ENCODE results near the gene JAKMIP3. TPM values are rescaled to one million over a fixed set of nuclear protein-coding genes. Genes with fewer than 3 reads are reported as not detected.
A peak's percentile ranks its signal among the peaks of the same experiment; 100 is the strongest.

The JAKMIP3 gene
- total RNA-seq, 1 experiment from 2014 or later = 0.51 TPM

DNA sequence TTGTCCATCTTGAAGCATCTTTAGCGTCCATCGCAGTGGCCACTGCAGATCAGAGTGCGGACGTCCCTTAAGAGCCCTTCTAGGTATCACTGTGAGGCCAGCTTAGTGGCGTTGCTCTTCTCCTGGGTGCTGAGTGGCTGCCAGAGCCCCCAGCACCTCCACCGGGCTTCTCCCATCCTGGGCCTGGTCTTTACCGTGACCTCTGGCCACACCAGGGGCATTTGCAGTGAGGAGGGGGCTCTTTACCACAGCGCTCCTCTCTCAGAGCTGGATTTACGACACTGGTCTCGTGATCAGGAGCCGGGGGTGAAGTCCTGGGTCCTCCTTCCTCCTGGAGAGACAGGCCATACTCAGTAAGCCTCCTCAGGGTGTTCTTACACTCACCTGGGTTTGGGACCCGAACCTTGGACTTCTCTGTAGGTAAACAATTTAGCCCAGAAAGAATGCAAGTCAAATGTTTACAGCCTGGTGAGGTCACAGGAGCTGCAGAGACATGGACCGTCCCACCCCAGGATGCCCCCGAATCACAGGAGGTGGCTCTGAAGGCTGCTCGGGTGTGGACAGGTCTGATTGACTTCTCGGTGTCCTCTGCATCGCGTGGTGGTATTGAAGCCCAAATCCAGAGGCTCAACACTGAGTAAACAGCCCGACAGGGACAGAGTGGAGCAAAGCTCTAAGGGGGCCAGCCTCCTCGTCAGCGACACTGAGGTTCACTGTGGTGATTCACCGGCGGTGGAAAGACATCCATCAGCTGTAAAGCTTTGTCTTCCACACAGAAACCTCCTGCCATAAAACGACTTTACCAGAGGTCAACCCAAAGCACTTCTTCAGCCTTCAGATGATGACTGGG is 33.0 kb downstream of the JAKMIP3 start:
- DNase-seq (ENCODE audit: low read depth) = peak; percentile 52

DNA sequence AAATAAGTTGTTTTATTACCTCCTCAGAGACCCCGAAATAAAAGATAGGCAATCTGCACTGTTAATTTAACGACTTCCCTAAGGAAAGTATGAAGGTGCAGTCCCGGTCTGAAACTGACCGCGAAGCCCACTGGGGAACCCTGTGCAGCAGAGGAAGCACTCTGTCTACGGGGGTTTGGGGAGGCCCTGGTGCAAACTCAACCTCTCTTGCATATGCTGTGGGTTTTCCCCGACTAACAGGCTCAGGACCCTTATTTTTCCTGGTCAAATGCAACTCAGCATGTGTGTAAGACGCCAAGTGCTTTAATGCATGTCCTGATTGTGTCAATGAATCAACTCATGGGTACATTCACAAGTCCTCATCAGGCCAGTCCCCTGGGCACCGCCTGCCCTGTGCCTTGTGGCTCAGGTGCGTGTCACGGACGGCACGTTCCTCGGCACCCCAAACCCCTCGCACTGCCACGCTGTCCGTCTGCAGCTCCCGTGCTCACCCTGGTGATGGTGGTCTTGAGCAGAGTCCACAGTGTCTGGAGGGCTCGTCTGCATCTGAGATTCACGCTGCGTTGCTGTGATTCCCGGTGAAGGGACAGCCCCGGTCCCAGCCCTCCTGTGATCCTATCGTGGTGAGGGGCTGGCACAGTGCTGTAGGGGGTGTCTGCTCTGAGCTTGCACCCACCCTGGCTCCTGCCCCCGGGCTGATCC is 33.8 kb downstream of the JAKMIP3 start:
- peak; percentile 0 for DNase-seq (ENCODE audit: low read depth)

DNA sequence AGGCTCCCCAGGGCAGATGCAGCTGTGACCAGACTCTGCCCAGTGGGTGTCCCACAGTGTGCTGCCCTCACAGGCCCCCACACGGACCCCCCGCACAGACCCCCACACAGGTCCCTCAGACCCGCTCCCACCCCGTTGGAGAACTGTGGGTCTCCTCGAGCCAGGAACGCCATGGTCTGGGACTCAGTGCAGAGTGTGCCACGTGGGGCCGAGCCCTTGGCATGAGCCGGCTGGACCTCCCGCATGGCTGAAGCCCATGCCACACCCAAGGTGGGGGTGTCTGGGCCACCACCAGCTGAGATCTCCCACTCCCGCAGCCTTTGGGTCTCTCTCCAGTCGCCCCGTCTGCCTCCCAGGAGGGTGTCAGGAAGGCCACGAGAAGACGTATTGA is 34.3 kb downstream of the JAKMIP3 start:
- DNase-seq (ENCODE audit: low read depth) = peak; percentile 6

GRCh38 chr10:132100556-132101349 is 35.0 kb downstream of the JAKMIP3 start:
- DNase-seq (ENCODE audit: low read depth) = peak; percentile 0

GRCh38 chr10:132101529-132101928 is 35.8 kb downstream of the JAKMIP3 start:
- DNase-seq (ENCODE audit: low read depth) = peak; percentile 7

DNA sequence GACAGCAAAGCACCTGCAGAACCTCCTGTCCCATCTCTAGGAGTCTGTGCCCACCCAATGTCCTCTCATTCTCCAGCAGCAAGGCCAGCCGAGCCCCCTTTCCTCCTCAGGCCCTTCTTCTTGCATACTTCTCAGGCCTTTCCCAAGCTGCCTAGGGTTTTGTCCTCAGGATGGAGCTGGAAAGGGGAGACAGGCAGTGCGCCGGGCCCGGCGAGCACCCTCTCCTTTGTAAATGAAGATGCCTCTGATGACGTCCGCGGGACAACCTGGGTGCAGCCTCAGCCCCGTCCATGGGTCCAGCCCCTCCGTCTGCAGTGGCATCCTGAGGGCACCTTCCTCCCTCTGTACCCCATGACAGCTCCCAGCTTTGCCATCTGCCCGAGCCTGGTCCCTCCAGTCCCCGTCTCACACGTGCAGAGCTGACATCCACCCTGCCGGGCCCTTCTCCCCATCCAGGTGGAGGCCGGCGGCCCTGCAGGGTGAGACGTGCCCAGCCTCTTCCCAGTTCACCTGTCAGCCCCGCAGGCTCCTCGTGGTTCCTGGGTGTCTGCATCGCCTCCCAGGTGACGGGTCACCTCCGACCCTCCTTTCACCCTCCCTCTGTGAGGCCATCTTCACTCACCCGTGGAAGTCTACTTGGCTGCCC is 36.4 kb downstream of the JAKMIP3 start:
- peak; percentile 0 for DNase-seq (ENCODE audit: low read depth)

GRCh38 chr10:132102717-132103110 is 37.0 kb downstream of the JAKMIP3 start:
- DNase-seq (ENCODE audit: low read depth) = no peak

GRCh38 chr10:132103116-132103910 is 37.6 kb downstream of the JAKMIP3 start:
- DNase-seq (ENCODE audit: low read depth) = peak; percentile 1

- no peak for DNase-seq (ENCODE audit: low read depth)
These were observed 38.3 kb downstream of the JAKMIP3 start for GRCh38 chr10:132104062-132104461.

DNA sequence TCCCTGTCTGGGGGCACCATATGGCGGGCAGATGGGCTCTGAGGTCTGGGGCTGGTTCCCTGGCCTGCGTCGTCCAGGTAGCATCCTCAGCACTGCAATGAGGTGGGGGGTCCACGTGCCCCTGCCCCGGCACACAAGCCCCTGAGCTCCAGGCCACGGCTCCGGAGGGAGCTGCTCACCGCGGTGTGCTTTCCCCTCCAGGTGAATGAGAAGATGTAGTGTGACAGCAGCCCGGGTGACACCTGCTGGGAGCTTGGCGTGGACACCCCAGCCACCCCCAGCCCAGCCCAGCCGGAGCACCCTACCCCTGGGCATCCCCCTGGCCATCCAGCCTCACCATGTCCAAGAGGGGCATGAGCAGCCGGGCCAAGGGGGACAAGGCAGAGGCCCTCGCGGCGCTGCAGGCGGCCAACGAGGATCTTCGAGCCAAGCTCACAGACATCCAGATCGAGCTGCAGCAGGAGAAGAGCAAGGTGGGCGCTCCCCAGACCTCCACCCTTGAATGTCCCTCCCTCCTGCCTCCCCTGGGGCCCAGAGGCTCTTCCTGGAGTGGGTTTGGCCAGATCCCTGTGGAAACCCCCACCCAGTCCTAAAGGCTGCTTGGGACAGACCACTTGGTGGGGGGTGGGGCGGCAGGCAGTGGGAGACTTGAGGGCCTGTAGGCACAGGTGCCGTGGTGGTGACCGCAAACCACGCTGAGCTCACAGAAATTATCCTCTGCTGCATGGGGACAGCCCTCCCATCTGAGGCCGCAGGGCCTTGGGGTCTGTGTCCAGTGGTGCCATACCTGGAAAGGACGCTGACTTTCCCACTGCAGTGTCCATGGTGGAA is 38.9 kb downstream of the JAKMIP3 start:
- DNase-seq (ENCODE audit: low read depth) = peak; percentile 0

GRCh38 chr10:132105302-132105995 is 39.7 kb downstream of the JAKMIP3 start:
- DNase-seq (ENCODE audit: low read depth) = peak; percentile 0

DNA sequence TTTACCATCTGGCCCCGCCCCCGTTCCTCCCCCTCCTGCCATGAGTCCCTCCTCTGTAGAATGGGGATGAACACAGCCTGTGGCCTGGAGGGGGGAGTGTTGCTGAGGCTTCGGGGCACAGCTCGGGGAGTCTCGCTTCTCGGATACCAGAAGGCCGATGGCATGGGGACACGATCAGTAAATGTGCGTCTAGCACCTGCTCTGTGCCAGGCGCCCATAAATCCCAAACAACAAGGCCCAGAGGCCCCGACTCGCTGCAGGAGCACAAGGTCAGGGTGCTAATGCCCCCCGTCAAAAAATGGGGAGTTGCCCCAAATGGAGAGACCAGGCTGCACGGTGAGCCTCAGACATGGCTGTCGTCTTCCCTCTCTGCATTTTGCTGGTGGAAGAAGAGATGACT is 40.7 kb downstream of the JAKMIP3 start:
- DNase-seq (ENCODE audit: low read depth) = peak; percentile 0

- peak; percentile 0 for DNase-seq (ENCODE audit: low read depth)
These were observed 41.6 kb downstream of the JAKMIP3 start for GRCh38 chr10:132107186-132107948.

DNA sequence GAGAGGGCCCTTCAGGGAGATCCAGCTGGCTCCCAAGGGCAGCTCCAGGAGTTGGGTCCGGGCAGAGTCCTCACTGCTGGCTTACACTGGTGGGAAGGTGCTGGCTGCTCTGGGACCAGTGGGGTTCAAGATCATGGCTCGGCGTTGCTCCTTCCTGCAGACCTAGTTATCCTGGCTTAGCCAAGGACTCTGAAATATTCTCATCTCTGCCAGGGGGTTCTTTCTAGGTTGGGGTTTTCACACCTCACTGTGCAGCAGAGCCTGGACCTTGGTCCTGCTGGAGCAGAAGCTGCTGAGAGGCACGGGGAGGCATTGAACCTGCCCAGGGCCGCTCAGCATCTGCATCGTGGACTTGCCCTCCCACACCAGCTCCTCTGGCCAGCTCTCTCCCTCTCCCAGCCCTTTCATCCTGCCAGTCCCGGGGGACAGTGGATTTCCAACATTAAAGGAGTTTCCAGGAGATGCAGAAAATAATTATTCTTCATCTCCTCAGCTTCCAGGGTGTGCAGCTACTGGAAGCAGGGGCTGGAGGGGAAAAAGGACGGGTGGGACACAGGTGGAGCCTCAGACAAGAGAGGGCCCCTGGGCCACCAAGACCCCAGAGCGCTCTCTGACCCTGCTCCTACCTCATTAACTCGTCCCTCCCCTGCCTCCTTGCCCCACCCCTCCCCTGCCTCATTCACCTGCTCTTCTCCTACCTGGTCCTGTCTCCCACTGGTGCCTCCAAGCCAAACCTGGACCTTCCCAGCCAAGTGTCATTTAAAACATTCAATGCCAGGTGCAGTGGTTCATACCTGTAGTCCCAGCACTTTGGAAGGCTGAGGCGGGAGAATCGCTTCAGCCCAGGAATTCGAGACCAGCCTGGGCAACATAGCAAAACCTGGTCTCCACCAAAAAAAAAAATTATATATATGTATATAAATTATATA is 42.5 kb downstream of the JAKMIP3 start:
- no peak for DNase-seq (ENCODE audit: low read depth)

- no peak for DNase-seq (ENCODE audit: low read depth)
These were observed 43.8 kb downstream of the JAKMIP3 start for GRCh38 chr10:132109341-132110110.

- no peak for DNase-seq (ENCODE audit: low read depth)
These were observed 44.4 kb downstream of the JAKMIP3 start for GRCh38 chr10:132110111-132110521.

GRCh38 chr10:132110713-132111112 is 45.0 kb downstream of the JAKMIP3 start:
- DNase-seq (ENCODE audit: low read depth) = no peak
